NOMO-1 treated with dmso at 0.1 percent for 144 hours (cell line): ENCODE results near the gene PGF.

Source experiments
- DNase-seq: peaks from one replicate; lab custom pipeline; 2025; ENCODE audit not compliant: unreplicated experiment; lab: John Stamatoyannopoulos, UW

PGF gene

GRCh38 chr14:74921053-74921620 is 34.3 kb downstream of the PGF start:
- DNase-seq, result no peak

GRCh38 chr14:74920281-74920680 is 35.1 kb downstream of the PGF start:
- DNase-seq, result no peak

- no peak for DNase-seq
Measured at GRCh38 chr14:74919421-74920165, 35.8 kb downstream of the PGF start.

GRCh38 chr14:74918380-74918779 is 37.0 kb downstream of the PGF start:
- DNase-seq, result no peak

GRCh38 chr14:74917646-74918081 is 37.7 kb downstream of the PGF start:
- DNase-seq, result no peak

- DNase-seq, result no peak
Measured at GRCh38 chr14:74917178-74917543, 38.2 kb downstream of the PGF start.

DNA sequence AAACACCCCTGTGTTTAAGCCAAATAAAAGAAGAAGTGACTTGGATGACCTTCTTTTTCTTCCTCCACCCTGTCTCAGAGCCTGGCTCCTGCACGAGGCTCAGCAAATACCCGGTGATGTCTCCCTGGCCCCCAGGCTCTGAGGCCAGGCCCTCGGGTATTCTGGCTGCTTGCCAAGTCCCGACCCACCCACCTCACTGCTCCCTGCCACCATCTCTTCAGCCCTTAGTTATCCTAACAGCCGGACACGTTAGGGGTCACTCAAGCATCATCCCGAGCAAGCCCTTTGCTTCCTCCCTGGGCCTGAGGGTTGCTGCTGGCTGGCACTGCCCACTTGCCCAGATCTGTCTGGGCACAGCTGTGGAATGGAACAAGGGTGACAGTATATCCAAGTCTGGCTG is 39.6 kb downstream of the PGF start:
- no peak for DNase-seq

GRCh38 chr14:74915426-74915825 is 40.0 kb downstream of the PGF start:
- DNase-seq, result no peak

- no peak for DNase-seq
Measured at GRCh38 chr14:74913986-74914573, 41.3 kb downstream of the PGF start.

DNA sequence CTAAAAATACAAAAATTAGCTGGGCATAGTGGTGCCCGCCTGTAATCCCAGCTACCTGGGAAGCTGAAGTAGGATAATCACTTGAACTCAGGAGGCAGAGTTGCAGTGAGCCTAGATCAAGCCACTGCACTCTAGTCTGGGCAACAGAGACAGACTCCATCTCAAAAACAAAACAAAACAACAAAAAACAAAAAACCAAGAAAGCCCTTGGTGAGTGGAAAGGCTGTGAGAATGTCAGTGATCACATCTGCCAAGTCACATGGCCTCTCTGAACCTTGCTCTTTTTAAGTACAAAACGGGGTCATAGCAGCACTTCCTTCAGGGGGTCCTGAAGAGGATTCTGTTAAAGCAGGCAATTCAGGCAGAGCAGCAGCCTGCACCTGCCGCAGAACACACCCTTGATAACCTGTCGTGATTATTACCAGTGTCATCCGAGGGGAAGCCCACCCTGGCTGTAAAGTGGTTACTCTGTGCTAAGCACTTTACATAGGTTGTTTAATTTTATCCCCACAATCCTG is 41.9 kb downstream of the PGF start:
- DNase-seq, result no peak

- DNase-seq, result no peak
Measured at GRCh38 chr14:74912801-74913200, 42.6 kb downstream of the PGF start.

GRCh38 chr14:74912111-74912510 is 43.3 kb downstream of the PGF start:
- DNase-seq, result no peak

- DNase-seq, result no peak
Measured at GRCh38 chr14:74911704-74912103, 43.7 kb downstream of the PGF start.

GRCh38 chr14:74911221-74911620 is 44.2 kb downstream of the PGF start:
- DNase-seq, result no peak

DNA sequence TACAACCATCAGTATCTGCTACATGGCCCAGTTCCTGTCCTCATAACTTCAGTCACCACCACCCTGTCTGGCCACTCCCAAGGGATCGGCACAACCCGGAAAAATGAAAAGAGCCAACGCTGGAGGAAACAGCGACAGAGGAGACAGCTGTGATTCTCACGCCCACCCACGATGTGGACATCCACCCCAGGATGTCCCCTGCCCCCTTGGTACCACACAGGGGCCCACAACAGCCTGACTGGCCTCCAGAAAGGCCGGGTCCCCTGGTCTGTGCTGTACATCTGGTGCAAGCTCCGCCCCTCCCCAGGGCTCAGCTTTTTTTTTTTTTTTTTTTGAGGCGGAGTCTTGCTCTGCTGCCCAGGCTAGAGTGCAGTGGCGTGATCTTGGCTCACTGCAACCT is 44.8 kb downstream of the PGF start:
- DNase-seq, result no peak

- DNase-seq, result no peak
Measured at GRCh38 chr14:74909911-74910310, 45.5 kb downstream of the PGF start.

DNA sequence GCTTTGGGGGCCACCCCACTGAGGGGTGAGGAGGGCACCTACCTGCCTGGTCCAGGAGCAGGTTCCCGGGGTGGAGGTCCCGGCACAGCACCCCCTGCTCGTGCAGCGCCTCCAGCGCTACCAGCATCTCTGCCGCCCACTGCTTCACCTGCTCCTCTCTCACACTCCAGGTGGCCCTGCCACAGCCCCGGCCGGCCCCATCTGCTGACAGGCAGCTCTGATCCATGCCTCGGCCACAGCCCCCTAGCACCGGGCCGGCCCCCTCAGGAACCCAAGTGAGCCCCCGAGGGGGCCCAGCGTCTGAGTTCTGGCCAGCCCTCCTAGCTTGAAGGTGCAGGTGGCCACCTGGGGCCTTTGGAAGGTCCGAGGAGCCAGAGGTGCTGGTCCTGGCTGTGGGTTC is 45.9 kb downstream of the PGF start:
- DNase-seq, result no peak

- no peak for DNase-seq
Measured at GRCh38 chr14:74908861-74909341, 46.5 kb downstream of the PGF start.

- DNase-seq, result no peak
Measured at GRCh38 chr14:74907744-74908143, 47.7 kb downstream of the PGF start.

- no peak for DNase-seq
Measured at GRCh38 chr14:74906925-74907521, 48.4 kb downstream of the PGF start.

DNA sequence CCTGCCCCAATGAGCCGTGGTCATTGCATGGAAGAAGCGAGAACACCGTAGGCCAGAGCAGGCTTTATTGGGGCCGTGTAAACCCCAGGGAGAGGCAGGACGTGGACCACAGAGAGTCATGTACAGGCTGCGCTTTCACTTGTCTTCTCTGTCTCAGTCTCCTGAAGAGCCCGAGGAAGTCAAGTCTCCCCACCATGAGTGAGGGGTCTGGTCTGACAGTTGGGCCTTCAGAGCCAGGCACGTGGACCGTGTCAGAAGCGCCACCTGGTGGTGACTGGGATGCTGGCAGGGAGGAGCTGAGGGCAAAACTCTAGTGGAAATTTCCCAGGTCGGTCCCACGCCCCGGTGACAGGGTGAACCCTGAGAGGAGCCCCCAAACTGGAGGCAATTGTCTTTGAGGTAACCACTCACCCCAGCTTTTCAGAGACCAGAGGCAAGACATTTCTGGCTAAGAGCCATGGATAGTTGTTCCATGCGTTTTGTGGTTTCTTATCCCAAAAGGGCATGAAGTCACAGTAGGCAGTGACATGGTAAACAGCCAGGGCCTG is 49.7 kb downstream of the PGF start:
- peak; percentile 29 for DNase-seq
